GM10847 (cell line): ENCODE data around the gene S100A9.

Source experiments
- POLR2A ChIP-seq: IDR thresholded peaks from 2 replicates; pipeline ENCODE4 v1.6.1; 2011; ENCODE audit not compliant: insufficient read length; ENCODE audit errors: extremely low read depth

Gene S100A9

DNA sequence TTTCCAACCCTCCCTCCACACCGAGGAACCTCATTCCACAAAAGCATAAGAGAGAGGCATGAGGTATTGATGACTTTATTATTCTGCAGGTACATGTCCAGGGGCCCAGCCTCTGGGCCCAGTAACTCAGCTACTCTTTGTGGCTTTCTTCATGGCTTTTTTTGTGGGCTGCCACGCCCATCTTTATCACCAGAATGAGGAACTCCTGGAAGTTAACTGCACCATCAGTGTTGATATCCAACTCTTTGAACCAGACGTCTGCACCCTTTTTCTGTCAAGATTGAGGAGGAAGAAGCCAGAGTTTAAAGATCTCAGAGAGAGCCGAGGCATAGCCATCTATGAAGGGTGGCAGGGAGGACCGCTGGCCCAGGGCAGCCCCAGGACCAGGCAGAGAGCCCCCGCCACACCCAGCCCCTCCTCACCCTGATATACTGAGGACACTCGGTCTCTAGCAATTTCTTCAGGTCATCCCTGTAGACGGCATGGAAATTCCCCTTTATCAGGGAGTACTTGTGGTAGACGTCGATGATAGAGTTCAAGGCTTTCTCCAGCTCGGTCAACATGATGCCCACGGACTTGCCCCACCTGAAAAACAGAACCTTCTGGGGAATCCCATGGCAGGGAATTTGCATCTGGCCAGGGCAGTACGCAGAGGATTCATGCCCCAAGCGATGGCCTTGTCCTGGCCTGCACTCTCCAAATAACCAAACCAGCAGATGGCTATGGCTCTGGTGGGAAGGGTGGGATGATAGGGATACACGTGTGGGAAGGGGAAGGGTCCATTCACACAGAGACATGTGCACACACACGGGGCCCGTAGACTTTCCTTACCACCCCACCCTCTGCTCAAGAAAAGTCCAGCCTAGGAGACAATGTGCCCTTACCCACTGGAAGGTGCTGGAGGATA, 32.6 kb downstream of the S100A9 start:
- no peak for TF ChIP-seq POLR2A

DNA sequence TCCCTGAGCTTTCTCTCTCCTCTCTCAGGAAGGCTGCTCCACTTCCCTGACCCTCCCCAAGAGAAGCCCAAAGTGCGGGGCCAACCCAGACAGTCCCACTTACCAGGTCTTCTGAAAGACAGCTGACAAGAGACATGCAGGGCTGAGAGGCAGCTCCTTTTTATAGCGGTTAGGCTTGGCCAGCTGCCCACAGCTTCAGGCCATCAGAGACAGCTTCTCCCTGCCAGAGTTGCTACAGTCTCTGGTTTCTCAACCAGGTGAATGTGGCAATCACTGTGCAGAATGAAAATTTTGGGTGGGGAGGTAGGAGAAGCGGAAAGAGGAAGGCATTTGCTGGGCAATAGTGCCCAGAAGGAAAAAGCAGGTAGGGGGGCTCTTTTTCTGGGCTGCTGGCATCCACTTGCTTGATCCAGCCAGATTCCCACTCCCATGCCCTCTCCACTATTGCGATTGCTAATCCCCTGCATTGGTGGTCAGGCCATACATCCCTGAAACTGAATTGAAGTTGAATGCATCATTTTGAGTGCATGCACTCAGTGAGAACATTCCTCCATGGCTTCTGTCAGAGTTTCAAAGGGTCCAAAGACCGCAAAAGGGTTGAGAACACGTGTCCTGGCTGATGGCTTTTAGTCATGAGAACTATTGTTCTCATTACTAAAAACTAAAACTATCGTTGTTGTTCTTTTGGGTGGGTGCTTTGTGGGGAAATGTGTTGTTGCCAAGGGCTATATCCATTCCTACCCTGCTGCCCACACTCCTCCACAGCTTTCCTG, 33.5 kb downstream of the S100A9 start, which contains the start of gene S100A8:
TSS of gene S100A8 (minus strand) at position 136 of the 773 bp plus-strand sequence. CDS start 538 bp downstream, outside the sequence.
- no peak for TF ChIP-seq POLR2A

DNA sequence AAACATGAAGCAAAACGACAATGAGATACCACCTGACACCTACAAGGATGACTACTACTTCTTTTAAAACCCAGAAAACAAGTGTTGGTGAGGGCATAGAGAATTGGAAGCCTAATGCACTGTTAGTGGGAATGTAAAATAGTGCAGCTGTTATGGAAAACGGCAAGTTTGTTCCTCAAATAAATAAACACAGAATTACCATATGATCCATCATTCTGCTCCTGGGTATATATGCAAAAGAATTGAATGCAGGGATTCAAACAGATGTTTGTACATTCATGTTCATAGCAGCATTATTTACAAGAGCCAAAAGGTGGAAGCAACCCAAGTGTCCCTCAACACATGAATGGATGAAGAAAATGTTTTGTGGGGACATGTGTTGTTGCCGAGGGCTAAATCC, 34.6 kb downstream of the S100A9 start:
- TF ChIP-seq POLR2A = no peak

DNA sequence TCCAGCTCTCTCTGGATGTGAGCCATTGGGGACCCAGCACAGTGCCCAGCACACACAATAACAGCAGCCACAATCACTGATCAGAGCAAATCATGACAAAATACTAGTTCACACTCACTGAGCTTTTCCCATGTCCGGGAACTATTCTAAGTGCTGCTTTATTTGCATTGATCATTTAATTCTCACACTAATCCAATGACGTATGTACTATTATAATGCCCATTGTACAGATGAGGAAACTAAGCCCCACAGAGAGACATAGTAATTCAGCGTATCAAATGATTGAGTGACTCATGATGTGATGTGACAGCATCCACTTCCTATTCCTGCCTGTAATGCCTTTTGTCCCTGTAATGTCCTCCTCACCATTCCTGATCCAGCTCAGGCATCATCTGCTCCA, 35.2 kb downstream of the S100A9 start:
- TF ChIP-seq POLR2A = no peak

DNA sequence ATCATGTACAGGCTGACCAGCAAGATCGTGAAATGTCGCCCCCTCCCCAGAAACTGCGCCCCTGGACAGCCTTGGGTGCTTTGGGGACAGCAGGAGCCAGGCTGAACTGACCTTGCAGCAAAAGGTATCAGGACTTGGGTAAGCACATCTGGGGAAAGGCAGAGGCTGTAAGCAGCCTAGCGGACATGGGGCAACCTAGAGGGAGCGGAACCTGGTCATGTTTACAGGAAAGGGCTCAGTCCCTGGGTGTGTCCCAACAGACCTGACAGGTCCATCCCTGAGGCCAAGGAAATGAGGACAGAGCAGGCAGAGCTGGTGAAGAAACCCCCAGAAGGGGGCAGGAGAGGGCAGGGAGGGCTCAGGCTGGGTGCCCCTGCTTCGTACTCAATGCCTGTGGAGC, 36.3 kb downstream of the S100A9 start:
- no peak for TF ChIP-seq POLR2A

DNA sequence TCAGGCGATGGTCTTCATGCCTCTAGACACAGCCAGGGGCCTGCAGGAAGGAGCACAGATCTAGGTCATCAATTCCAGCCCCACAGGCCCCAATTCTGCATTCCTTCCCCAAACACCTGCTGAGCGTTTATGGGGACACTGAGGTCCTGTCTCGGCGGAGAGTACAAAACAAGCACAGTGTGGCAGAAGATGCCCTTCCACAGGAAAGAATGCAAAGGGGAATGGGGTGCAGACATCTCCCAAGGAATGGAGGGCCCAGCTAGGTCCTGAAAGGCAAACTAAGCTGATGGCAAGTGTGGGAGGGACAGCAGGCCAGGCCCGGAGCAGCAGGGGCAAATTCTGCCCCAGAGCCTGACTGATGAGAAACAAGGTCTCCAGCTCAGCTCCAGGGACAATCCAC, 36.7 kb downstream of the S100A9 start:
- TF ChIP-seq POLR2A = no peak

DNA sequence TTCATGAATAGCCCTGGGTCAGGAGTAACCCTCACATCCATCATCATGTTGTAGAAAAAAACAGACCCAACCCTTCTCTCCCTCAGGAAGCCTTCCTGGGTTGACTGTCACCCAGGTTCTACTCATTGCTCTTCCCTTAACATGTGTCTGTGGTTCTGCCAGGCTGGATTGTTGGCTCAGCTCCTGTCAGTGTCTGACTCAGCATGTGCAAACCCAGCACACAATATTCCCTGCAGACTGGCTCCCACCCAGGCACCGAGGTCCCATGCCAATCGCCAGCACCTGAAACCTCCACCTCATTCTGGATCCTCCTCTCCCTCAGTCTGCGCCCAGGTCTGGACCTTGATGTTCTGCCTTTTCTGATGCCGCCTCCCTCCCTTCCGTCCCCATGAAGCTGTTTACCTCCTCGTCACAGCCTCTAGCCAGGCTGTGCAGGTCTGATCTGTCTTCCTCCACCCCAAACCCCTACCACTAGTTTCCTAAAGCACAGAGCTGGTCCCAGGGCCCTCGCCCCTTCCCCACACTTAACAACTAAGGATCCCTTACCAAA, 37.6 kb downstream of the S100A9 start:
- TF ChIP-seq POLR2A = no peak

DNA sequence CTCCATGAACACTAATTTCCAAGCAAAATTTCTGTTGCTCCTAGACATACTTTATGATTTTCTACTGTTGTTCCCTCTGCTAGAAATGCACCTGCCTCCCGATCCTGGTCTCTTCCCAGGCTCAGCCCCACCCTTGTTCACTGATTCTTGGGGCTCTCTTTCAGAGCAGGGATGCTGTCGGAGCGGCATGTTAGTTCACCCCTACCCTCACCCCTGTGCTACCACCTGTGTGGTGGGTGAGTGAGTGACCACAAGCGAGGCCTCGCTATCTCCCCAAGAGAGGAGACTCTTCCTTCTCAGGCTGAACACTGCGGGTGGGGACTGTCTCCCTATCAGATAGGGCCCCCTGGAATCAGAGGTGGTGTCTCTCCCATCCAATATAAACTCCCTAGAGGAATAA, 38.1 kb downstream of the S100A9 start:
- TF ChIP-seq POLR2A = no peak

DNA sequence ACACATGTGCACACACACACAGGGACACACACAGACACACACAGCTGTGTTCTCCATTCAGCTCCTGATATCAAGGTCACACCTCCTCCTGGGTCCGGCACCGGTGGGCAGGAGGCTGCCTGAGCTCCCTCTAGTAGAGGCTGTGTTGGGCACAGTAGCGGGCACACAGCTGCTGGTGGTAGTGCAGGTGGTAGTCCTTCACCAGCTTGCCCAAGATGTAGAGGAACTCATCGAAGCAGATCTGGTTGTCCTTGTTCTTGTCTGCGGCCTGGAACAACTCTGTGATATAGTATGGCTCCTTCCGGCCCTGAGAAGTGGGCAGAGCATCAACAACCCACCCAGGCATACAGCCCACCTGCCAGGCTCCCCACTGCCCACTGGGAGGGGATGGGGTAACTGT, 38.8 kb downstream of the S100A9 start:
- TF ChIP-seq POLR2A = no peak

DNA sequence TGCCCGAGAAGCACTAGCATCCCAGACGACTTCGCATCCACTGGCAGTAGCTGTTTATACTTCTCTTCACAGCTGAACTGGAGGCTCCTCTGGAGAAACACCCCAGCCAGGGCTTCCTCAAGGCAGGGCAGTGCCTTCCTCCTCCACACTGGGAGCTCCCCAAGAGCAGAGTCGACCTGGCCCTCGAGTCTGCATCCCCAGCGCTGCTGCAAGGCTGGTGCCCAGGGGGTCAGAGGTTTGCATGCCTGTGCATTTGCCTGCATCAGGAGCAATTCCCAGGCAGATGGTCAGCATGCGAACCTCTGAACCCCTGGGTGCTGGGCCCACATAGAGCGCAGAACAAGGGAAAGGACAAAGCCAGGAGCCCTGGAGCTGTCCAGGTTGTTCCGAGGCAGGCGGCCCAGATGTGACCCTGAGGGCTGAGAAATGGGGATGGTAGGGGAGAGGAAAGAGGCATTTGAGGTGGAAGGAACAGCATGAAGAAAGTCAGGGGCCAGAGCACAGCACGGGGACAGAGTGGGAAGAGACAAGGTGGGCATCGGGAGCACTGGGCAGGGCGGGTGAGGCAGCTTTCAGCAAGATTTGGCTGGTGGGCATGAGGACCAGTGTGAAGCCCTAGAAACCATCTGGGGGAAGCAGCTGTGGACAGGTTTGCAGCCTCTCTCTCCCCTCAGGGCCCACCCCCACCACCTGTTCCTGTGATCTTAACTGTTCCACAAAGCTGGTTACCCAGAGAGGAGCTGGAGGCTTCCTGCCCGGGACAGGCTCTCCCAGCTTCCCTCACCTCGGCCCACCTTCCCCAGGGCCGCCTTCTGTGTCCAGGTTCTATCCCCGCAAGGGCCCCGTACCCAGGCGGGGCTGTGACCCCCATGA, 39.6 kb downstream of the S100A9 start:
- TF ChIP-seq POLR2A = no peak

DNA sequence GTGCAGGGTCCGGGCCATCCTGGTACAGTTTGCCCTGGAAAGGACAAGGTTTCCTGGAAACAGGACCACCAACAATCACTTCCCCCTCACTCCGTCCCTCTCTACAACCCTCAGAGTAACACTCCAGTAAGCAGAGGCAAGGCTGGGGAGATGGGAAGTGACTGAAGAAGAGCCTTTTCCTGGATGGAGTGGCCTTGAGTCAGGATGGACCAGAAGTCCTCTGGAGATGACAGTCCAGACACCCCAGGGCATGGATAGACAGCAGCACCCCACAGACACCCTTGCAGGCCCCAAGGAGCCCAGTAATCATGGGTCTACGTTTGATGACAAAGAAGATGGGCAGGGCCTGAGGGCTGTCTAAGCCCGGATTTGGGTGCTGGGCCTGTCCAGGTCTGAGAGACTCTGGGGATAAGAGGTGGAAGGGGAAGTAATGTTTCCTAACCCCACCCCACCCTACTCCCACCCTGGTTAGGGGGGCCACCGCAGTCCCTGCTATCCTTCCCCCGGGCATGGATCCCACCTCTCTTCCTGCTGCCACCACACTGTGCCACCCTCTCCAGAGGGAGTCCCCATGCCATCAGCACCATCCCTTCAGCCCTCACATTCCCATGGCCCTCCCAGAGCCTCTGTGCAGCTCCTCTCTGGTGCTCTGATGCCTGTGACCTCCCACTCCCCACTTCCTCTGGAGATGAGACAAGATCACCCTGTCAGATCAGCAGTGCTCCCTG, 40.4 kb downstream of the S100A9 start:
- no peak for TF ChIP-seq POLR2A

DNA sequence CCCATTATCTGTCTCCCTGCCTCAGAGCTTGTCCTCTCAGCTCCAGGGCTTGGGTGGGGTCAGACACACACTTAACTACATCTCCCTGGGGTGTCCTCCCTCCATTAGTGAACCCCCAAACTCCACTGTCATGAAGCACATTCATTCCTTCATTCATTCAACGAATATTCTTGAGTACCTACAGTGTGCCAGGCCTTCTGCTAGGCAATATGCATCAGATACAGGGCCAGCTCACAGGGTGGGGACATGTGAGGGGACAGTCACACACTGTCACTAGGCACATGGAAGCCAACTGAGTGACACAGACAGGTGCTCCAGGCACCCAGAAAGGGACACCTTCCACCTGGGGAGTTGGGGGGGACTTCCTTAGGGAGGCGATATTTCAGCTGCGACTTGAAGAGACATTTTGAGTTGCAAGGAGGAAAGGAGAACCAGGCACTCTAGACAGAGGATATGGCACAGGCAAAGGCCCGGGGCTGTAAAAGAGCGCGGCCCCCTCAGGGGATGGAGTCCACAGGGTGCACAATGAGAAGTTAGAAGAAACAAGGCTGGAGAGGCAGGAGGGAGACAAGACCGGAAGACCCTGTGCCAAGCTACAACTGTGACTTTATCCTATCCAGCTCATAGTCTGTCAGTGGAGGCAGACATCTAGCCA, 41.9 kb downstream of the S100A9 start:
- TF ChIP-seq POLR2A = no peak

DNA sequence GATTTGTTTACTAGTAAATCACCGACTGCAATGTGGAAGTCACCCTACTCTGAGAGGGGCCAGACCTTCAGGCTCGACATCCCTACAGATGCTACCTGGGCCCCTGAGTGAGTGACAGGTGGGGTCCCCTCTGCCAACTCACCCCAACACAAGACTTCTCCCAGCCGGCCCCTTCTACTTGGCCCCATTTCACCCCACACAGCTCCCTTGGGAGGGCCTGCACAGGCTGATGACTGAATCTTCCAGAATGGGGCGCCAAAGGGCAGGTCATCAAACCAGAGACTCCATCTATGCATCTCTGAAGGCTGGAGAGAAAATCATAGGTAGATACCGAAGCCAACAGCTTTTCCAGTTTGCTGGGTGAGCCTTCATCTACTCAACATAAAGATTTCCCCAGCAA, 42.6 kb downstream of the S100A9 start:
- TF ChIP-seq POLR2A = no peak

DNA sequence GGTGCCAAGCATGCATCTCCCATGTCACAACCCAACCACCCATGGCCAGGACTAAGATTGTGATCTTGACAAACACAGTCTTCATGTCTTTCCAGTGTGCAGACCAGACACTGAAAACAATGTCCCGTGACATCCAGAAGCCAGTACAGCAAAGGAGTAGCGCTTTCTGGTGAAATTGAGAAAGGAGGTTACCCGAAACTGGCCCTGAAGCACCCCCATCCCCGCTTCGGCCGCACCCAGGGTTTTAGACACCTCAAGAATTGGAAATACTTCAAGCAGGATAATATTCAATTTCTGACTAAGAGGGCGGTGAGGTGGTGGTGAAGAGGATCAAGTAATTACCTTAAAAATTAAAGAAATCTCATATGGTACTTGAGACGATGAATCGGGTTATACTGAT, 43.8 kb downstream of the S100A9 start:
- TF ChIP-seq POLR2A = no peak
